Neural cell (in vitro differentiated cells): ENCODE results near the gene ATP1A1. TPM values are rescaled to one million over a fixed set of nuclear protein-coding genes. Genes with fewer than 3 reads are reported as not detected.

Experiments
- H2AFZ ChIP-seq: fragments of 200-600, 300-800 bp; sonication (generic), shearing (Covaris generic); 2 replicates; pipeline ENCODE4 v1.6.0; 2014; ENCODE audit warnings: low read depth, mild to moderate bottlenecking, antibody characterized with exemption, low read length, moderate library complexity
- H3F3A ChIP-seq: fragments of 200-600 bp; shearing (Covaris generic); 2 replicates; pipeline ENCODE4 v1.6.1; 2016; ENCODE audit warnings: mild to moderate bottlenecking, moderate library complexity, mixed read lengths, antibody characterized with exemption, low read length; ENCODE audit not compliant: insufficient read depth, poor library complexity, severe bottlenecking
- H3K27ac ChIP-seq: fragments of 200-600, 300-800 bp; sonication (generic), shearing (Covaris generic); 2 replicates; pipeline ENCODE4 v1.5.1; 2014; ENCODE audit warnings: mild to moderate bottlenecking, low read length, moderate library complexity
- H3K27me3 ChIP-seq: fragments of 300-800, 200-600 bp; sonication (generic), shearing (Covaris generic); 2 replicates; pipeline ENCODE4 v1.6.0; 2014; ENCODE audit warnings: mild to moderate bottlenecking, low read depth, low read length, moderate library complexity; ENCODE audit not compliant: insufficient read depth
- H3K36me3 ChIP-seq: fragments of 300-800, 200-600 bp; sonication (generic), shearing (Covaris generic); 2 replicates; pipeline ENCODE4 v1.5.1; 2014; ENCODE audit warnings: mild to moderate bottlenecking, antibody characterized with exemption, low read length, moderate library complexity; ENCODE audit not compliant: insufficient read depth
- H3K4me2 ChIP-seq: fragments of 300-800, 200-600 bp; sonication (generic), shearing (Covaris generic); 2 replicates; pipeline ENCODE4 v1.6.0; 2014; ENCODE audit warnings: mild to moderate bottlenecking, low read length
- H3K4me3 ChIP-seq: fragments of 300-800, 200-600 bp; sonication (generic), shearing (Covaris generic); 2 replicates; pipeline ENCODE4 v1.5.1; 2014; ENCODE audit warnings: mild to moderate bottlenecking, low read length, moderate library complexity
- H3K79me2 ChIP-seq: fragments of 200-600 bp; shearing (Covaris generic); replicated peaks from 2 replicates; pipeline ENCODE4 v1.6.0; 2014; ENCODE audit warnings: mild to moderate bottlenecking, low read length, moderate library complexity; ENCODE audit not compliant: insufficient read depth
- H3K9ac ChIP-seq: fragments of 300-800, 200-600 bp; sonication (generic), shearing (Covaris generic); 2 replicates; pipeline ENCODE4 v1.6.1; 2016; ENCODE audit warnings: mild to moderate bottlenecking, low read length, mixed read lengths
- H3K9me2 ChIP-seq: fragments of 200-600 bp; shearing (Covaris generic); 2 replicates; pipeline ENCODE4 v1.6.1; 2016; ENCODE audit warnings: mild to moderate bottlenecking, low read length, mixed read lengths; ENCODE audit not compliant: insufficient read depth
- H3K9me3 ChIP-seq: fragments of 200-600, 300-800 bp; sonication (generic), shearing (Covaris generic); 2 replicates; pipeline ENCODE4 v1.6.1; 2016; ENCODE audit warnings: mild to moderate bottlenecking, mixed run types, low read length, moderate library complexity, mixed read lengths
- H4K20me1 ChIP-seq: fragments of 200-600 bp; shearing (Covaris generic); 2 replicates; pipeline ENCODE4 v1.6.1; 2016; ENCODE audit warnings: mild to moderate bottlenecking, mixed run types; ENCODE audit not compliant: insufficient read depth
- EP300 ChIP-seq: fragments of 450-650 bp; conservative IDR thresholded peaks from 2 replicates; pipeline ENCODE4 v1.6.1; 2014; ENCODE audit warnings: antibody characterized with exemption, mild to moderate bottlenecking, moderate library complexity; ENCODE audit not compliant: poor library complexity, severe bottlenecking
- EZH2 ChIP-seq: fragments of 200-600, 300-800 bp; shearing (Covaris generic), sonication (generic); IDR thresholded peaks from 2 replicates; pipeline ENCODE4 v1.6.1; 2014; ENCODE audit warnings: antibody characterized with exemption, low read length, borderline replicate concordance, mild to moderate bottlenecking; ENCODE audit not compliant: insufficient read depth, poor library complexity, severe bottlenecking
- MXI1 ChIP-seq: fragments of 450-650 bp; conservative IDR thresholded peaks from 2 replicates; pipeline ENCODE4 v1.6.1; 2014; ENCODE audit warnings: antibody characterized with exemption, mild to moderate bottlenecking; ENCODE audit not compliant: poor library complexity, severe bottlenecking
- POLR2AphosphoS5 ChIP-seq: IDR thresholded peaks from 2 replicates; pipeline ENCODE4 v1.6.1; 2012
- RAD21 ChIP-seq: fragments of 450-650 bp; conservative IDR thresholded peaks from 2 replicates; pipeline ENCODE4 v1.6.1; 2014; ENCODE audit warnings: antibody characterized with exemption, mild to moderate bottlenecking, moderate library complexity
- REST ChIP-seq: IDR thresholded peaks from 2 replicates; pipeline ENCODE4 v1.6.1; 2012; ENCODE audit warnings: borderline replicate concordance
- SMC3 ChIP-seq: fragments of 450-650 bp; conservative IDR thresholded peaks from 2 replicates; pipeline ENCODE4 v1.6.1; 2014; ENCODE audit warnings: antibody characterized with exemption, mild to moderate bottlenecking, moderate library complexity; ENCODE audit not compliant: poor library complexity
- TAF1 ChIP-seq: IDR thresholded peaks from 2 replicates; pipeline ENCODE4 v1.6.1; 2012; ENCODE audit warnings: low read depth
- polyA plus RNA-seq: library from polyadenylated mRNA; depleted of rRNA; stranded (reverse); fragments of >200 nt; gene quantifications from 2 replicates; pipeline ENCODE4 v1.2.3, GENCODE V29; 2014
- TF ChIP-seq, protein P1 (sequence below): fragments of 450-650 bp; IDR thresholded peaks from 2 replicates; pipeline ENCODE4 v1.5.1; 2014; ENCODE audit warnings: antibody characterized with exemption, mild to moderate bottlenecking, moderate library complexity; ENCODE audit not compliant: poor library complexity, severe bottlenecking

The ATP1A1 gene
- polyA plus RNA-seq, 1 donor from 2014 or later: 44.2 TPM

GRCh38 chr1:116404699-116405098 is 31.7 kb downstream of the ATP1A1 start:
- H3K4me3 ChIP-seq: no peak overlapping the region
- peaks cover 4% of the 10 kb centered on the region for H3K36me3 ChIP-seq
- no peak overlapping the region for H2AFZ ChIP-seq
- no peaks in the 10 kb centered on the region for H3K27me3 ChIP-seq
- no peaks in the 10 kb centered on the region for H3K9me2 ChIP-seq
- no peaks in the 10 kb centered on the region for H4K20me1 ChIP-seq
- no peaks in the 10 kb centered on the region for H3F3A ChIP-seq
- no peaks in the 10 kb centered on the region for H3K9me3 ChIP-seq
- no peak overlapping the region for H3K27ac ChIP-seq
- H3K79me2 ChIP-seq: no peaks in the 10 kb centered on the region
- TF ChIP-seq TAF1: no peak
- TF ChIP-seq EZH2: no peak
- TF ChIP-seq, protein P1, sequence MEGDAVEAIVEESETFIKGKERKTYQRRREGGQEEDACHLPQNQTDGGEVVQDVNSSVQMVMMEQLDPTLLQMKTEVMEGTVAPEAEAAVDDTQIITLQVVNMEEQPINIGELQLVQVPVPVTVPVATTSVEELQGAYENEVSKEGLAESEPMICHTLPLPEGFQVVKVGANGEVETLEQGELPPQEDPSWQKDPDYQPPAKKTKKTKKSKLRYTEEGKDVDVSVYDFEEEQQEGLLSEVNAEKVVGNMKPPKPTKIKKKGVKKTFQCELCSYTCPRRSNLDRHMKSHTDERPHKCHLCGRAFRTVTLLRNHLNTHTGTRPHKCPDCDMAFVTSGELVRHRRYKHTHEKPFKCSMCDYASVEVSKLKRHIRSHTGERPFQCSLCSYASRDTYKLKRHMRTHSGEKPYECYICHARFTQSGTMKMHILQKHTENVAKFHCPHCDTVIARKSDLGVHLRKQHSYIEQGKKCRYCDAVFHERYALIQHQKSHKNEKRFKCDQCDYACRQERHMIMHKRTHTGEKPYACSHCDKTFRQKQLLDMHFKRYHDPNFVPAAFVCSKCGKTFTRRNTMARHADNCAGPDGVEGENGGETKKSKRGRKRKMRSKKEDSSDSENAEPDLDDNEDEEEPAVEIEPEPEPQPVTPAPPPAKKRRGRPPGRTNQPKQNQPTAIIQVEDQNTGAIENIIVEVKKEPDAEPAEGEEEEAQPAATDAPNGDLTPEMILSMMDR: no peak
- TF ChIP-seq SMC3: no peak
- TF ChIP-seq POLR2AphosphoS5: no peak
- TF ChIP-seq REST: no peak
- TF ChIP-seq MXI1: no peak
- no peak for TF ChIP-seq EP300
- no peak for TF ChIP-seq RAD21
- no peak overlapping the region for H3K4me2 ChIP-seq
- no peak overlapping the region for H3K9ac ChIP-seq

GRCh38 chr1:116405241-116406135 is 32.4 kb downstream of the ATP1A1 start:
- H3K4me2 ChIP-seq: no peak overlapping the region
- H3K9ac ChIP-seq: no peak overlapping the region
- H3K36me3 ChIP-seq: peaks cover 4% of the 10 kb centered on the region
- no peaks in the 10 kb centered on the region for H3K9me2 ChIP-seq
- no peaks in the 10 kb centered on the region for H3K79me2 ChIP-seq
- no peaks in the 10 kb centered on the region for H4K20me1 ChIP-seq
- H3K9me3 ChIP-seq: no peaks in the 10 kb centered on the region
- H3F3A ChIP-seq: no peaks in the 10 kb centered on the region
- H3K27ac ChIP-seq: no peak overlapping the region
- no peak overlapping the region for H2AFZ ChIP-seq
- TF ChIP-seq POLR2AphosphoS5: peak; percentile 51
- no peak for TF ChIP-seq RAD21
- no peak overlapping the region for H3K4me3 ChIP-seq
- no peaks in the 10 kb centered on the region for H3K27me3 ChIP-seq
